Left ventricle myocardium inferior (tissue), 1 donor: Measurements from ENCODE around the gene TES. TPM values are rescaled to one million over a fixed set of nuclear protein-coding genes. Genes with fewer than 3 reads are reported as not detected.

Experiments used
- DNase-seq: peaks from one replicate; pipeline ENCODE4 v3.0.0-alpha.2; 2020
- H3K27ac ChIP-seq: fragments of 200-600 bp; replicated peaks from 2 replicates; pipeline ENCODE4 v1.8.0; 2021
- H3K27me3 ChIP-seq: fragments of 200-600 bp; 2 replicates; pipeline ENCODE4 v1.8.0; 2021; ENCODE audit warnings: low read depth
- H3K36me3 ChIP-seq: fragments of 200-600 bp; 2 replicates; pipeline ENCODE4 v1.8.0; 2021
- H3K4me1 ChIP-seq: fragments of 200-600 bp; 2 replicates; pipeline ENCODE4 v1.8.0; 2021
- H3K4me3 ChIP-seq: fragments of 200-600 bp; 2 replicates; pipeline ENCODE4 v1.8.0; 2021; ENCODE audit warnings: mild to moderate bottlenecking, moderate library complexity
- H3K9me3 ChIP-seq: fragments of 200-600 bp; replicated peaks from 2 replicates; pipeline ENCODE4 v1.8.0; 2021
- intact Hi-C: fragments of 100-400 bp; cut with micrococcal nuclease; formaldehyde crosslinking; loops from one replicate; pipeline ENCODE4 v1.11.0; 2022
- total RNA-seq: library from RNA; stranded (reverse); fragmentation: NEBNext Ultra II Directional; extraction: Animal tissue kit (Norgen Biotek cat#: 25700); gene quantifications from one replicate; pipeline ENCODE4 v1.2.1, GENCODE V29; 2021
- TF ChIP-seq, protein P1 (sequence below): fragments of 200-600 bp; IDR thresholded peaks from 2 replicates; pipeline ENCODE4 v1.8.0; 2021; ENCODE audit warnings: antibody characterized with exemption, mild to moderate bottlenecking, borderline replicate concordance
- donor health status: DM: no; HTN: yes; CAD: no; lungs with severe emphysema.

TES gene
- total RNA-seq, 1 donor from 2014 or later: 13.9 TPM

GRCh38 chr7:116227678-116228239, 17.4 kb downstream of the TES start:
- Histone ChIP-seq H3K36me3 (no peaks in the 10 kb centered on the region), H3K9me3 (no peaks in the 10 kb centered on the region), H3K27me3 (no peaks in the 10 kb centered on the region), H3K4me3 (no peak overlapping the region), H3K4me1 (peaks cover 56% of the 10 kb centered on the region), H3K27ac (peak overlapping the region; percentile 56)
- TF ChIP-seq, protein P1, sequence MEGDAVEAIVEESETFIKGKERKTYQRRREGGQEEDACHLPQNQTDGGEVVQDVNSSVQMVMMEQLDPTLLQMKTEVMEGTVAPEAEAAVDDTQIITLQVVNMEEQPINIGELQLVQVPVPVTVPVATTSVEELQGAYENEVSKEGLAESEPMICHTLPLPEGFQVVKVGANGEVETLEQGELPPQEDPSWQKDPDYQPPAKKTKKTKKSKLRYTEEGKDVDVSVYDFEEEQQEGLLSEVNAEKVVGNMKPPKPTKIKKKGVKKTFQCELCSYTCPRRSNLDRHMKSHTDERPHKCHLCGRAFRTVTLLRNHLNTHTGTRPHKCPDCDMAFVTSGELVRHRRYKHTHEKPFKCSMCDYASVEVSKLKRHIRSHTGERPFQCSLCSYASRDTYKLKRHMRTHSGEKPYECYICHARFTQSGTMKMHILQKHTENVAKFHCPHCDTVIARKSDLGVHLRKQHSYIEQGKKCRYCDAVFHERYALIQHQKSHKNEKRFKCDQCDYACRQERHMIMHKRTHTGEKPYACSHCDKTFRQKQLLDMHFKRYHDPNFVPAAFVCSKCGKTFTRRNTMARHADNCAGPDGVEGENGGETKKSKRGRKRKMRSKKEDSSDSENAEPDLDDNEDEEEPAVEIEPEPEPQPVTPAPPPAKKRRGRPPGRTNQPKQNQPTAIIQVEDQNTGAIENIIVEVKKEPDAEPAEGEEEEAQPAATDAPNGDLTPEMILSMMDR: no peak
- no peak for DNase-seq
- intact Hi-C loops: no loop called here

DNA sequence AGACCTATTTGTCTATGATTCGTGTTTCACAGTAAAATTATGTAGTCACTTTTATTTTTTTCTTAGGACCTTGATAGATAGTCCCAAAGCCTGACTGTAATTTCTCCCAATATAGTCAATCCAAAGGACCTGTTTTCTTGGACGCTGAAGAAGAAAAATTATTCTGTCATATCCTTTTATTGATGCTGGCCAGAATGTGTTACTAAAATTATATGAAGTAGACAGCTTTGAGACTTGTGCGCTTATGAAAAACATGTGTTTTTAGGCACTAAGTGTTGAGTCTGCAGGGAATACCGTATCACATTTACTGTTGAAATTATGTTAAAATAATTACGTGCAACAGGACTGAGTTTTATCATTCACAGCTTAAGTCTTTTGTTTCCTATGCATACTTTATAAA, 17.9 kb downstream of the TES start:
- Histone ChIP-seq H3K36me3 (no peaks in the 10 kb centered on the region), H3K27ac (peak overlapping the region; percentile 56), H3K4me1 (peaks cover 59% of the 10 kb centered on the region), H3K9me3 (no peaks in the 10 kb centered on the region), H3K4me3 (no peak overlapping the region), H3K27me3 (no peaks in the 10 kb centered on the region)
- intact Hi-C loops: no loop called here
- DNase-seq: no peak
- TF ChIP-seq, protein P1: no peak

- TF ChIP-seq, protein P1: no peak
Observed at GRCh38 chr7:116229366-116229765, 19.0 kb downstream of the TES start.

GRCh38 chr7:116230191-116231005, 20.1 kb downstream of the TES start:
- TF ChIP-seq, protein P1: no peak
- peak overlapping the region; percentile 14 for H3K4me3 ChIP-seq
- H3K4me1 ChIP-seq: peaks cover 59% of the 10 kb centered on the region
- peak overlapping the region; percentile 83 for H3K27ac ChIP-seq
- no peaks in the 10 kb centered on the region for H3K27me3 ChIP-seq
- H3K9me3 ChIP-seq: no peaks in the 10 kb centered on the region
- peaks cover 3% of the 10 kb centered on the region for H3K36me3 ChIP-seq
- DNase-seq: no peak
- intact Hi-C loops: no loop called here

More at GRCh38 chr7:116229366-116229765, 19.0 kb downstream of the TES start:
- DNase-seq: no peak
- Histone ChIP-seq H3K27ac (peak overlapping the region; percentile 83), H3K27me3 (no peaks in the 10 kb centered on the region), H3K9me3 (no peaks in the 10 kb centered on the region), H3K36me3 (no peaks in the 10 kb centered on the region), H3K4me3 (no peak overlapping the region), H3K4me1 (peaks cover 59% of the 10 kb centered on the region)
- intact Hi-C loops: no loop called here

- Histone ChIP-seq H3K4me3 (no peak overlapping the region), H3K27me3 (no peaks in the 10 kb centered on the region), H3K27ac (peak overlapping the region; percentile 83), H3K9me3 (no peaks in the 10 kb centered on the region), H3K4me1 (peaks cover 59% of the 10 kb centered on the region), H3K36me3 (peaks cover 3% of the 10 kb centered on the region)
- no peak for DNase-seq
- intact Hi-C loops: no loop called here
- TF ChIP-seq, protein P1: no peak
Observed at GRCh38 chr7:116231543-116231942, 21.2 kb downstream of the TES start.
